Activated T-cell treated with anti-CD3 and anti-CD28 coated beads, Interleukin-2, amount 50 U/mL, for 72 hours (primary cell): Measurements from ENCODE around the gene CMAS. TPM values are rescaled to one million over a fixed set of nuclear protein-coding genes. Genes with fewer than 3 reads are reported as not detected.
"Not testable (repeated sequence)": the region's sequence is repeated elsewhere in the genome, so short reads cannot be mapped to it uniquely, and the experiment has no call there.

Experiments used
- ATAC-seq, 2 donors: fragments of 150-1000 bp; cut with Tn5 transposase; replicated peaks in 1 of 2; 2 replicates each; pipeline ENCODE4 v1.10.0; 2021; ENCODE audit warnings: moderate library complexity in 2 of 2, mild to moderate bottlenecking in 1 of 2
- DNase-seq, 2 donors: peaks; one replicate each; pipeline ENCODE4 v3.0.0; 2021 to 2022; ENCODE audit warnings: mixed read lengths in 1 of 2
- H3K27ac Mint-ChIP-seq: one replicate; pipeline ENCODE4 v1.8.0; 2022; ENCODE audit warnings: mild to moderate bottlenecking, moderate library complexity, mixed read lengths
- H3K27me3 Mint-ChIP-seq: one replicate; pipeline ENCODE4 v1.8.0; 2022; ENCODE audit warnings: low read depth, mixed read lengths
- H3K36me3 Mint-ChIP-seq, 2 donors: one replicate each; pipeline ENCODE4 v1.8.0; 2022; ENCODE audit warnings: mixed read lengths in 2 of 2, mild to moderate bottlenecking in 1 of 2; ENCODE audit not compliant: insufficient read depth in 2 of 2
- H3K4me1 Mint-ChIP-seq: one replicate; pipeline ENCODE4 v1.8.0; 2022; ENCODE audit warnings: low read depth, mixed read lengths
- H3K4me3 Mint-ChIP-seq, 2 donors: one replicate each; pipeline ENCODE4 v1.8.0; 2022; ENCODE audit warnings: mild to moderate bottlenecking in 2 of 2, mixed read lengths in 2 of 2, moderate library complexity in 2 of 2
- H3K9me3 Mint-ChIP-seq, 2 donors: one replicate each; pipeline ENCODE4 v1.8.0; 2022; ENCODE audit warnings: mixed read lengths in 2 of 2
- total RNA-seq, 2 donors: library from RNA; stranded (reverse); gene quantifications; one replicate each; pipeline ENCODE4 v1.2.3, GENCODE V29; 2022

The CMAS gene
- total RNA-seq, 2 donors from 2014 or later = 37.4 to 39.5 TPM

DNA sequence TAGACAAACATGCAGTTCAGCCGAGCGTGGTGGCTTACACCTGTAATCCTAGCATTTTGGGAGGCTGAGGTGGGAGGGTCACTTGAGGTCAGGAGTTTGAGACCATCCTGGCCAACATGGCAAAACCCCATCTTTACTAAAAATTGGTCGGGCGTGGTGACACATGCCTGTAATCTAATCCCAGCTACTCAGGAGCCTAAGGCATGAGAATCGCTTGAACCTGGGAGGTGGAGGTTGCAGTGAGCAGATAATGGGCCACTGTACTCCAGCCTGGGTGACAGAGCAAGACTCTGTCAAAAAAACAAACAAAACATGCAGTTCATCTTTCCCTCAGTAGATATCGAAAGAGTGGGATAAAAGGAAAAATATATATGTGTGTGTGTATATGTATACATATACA, 7.0 kb downstream of the CMAS start:
- H3K36me3 Mint-ChIP-seq, H3K27ac Mint-ChIP-seq, ATAC-seq, H3K4me3 Mint-ChIP-seq, DNase-seq, H3K9me3 Mint-ChIP-seq, H3K27me3 Mint-ChIP-seq: not testable (repeated sequence)
- H3K4me1 Mint-ChIP-seq = peaks cover 25% of the 10 kb centered on the region

GRCh38 chr12:22054155-22054554, 8.1 kb downstream of the CMAS start:
- ATAC-seq (no peak), DNase-seq (no peak)
- H3K36me3 Mint-ChIP-seq = peaks cover 0 to 6% of the 10 kb centered on the region in 2 donors
- H3K4me3 Mint-ChIP-seq = no peak overlapping the region
- H3K9me3 Mint-ChIP-seq = no peaks in the 10 kb centered on the region
- peaks cover 13% of the 10 kb centered on the region for H3K4me1 Mint-ChIP-seq
- H3K27ac Mint-ChIP-seq = no peak overlapping the region
- no peaks in the 10 kb centered on the region for H3K27me3 Mint-ChIP-seq

DNA sequence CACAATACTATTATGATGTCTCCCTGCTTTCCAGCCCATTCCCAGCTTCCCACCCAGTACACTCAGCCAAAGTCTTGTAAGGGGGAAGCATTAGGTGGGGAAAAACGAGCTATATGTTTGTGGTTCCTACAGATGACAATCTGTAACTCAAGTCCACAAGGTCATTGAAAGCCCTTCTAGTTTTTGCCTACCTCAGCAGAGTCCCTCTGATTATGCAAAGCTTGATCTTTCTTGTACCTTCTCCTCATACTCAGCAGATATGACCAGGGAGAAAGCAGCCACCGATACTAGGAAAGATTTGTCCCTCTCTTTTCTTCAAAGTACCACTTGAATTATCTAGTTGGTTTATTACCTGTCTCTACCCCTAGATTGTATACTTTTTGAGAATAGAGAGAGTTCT, 10.6 kb downstream of the CMAS start:
- ATAC-seq = no peak
- H3K36me3 Mint-ChIP-seq = peaks cover 0 to 8% of the 10 kb centered on the region in 2 donors
- H3K9me3 Mint-ChIP-seq = no peaks in the 10 kb centered on the region
- no peak overlapping the region for H3K4me3 Mint-ChIP-seq
- no peaks in the 10 kb centered on the region for H3K4me1 Mint-ChIP-seq
- no peaks in the 10 kb centered on the region for H3K27me3 Mint-ChIP-seq
- H3K27ac Mint-ChIP-seq = no peak overlapping the region
- no peak for DNase-seq

GRCh38 chr12:22059976-22060647, 14.1 kb downstream of the CMAS start:
- Mint-ChIP-seq H3K27ac (no peak overlapping the region), H3K27me3 (no peaks in the 10 kb centered on the region), H3K4me1 (no peaks in the 10 kb centered on the region), H3K36me3 (peaks cover 0 to 14% of the 10 kb centered on the region in 2 donors), H3K9me3 (no peaks in the 10 kb centered on the region), H3K4me3 (no peak overlapping the region)
- ATAC-seq (no peak), DNase-seq (no peak)

- no peak for ATAC-seq
- Mint-ChIP-seq H3K36me3 (peaks cover 2 to 17% of the 10 kb centered on the region in 2 donors), H3K4me1 (no peaks in the 10 kb centered on the region), H3K27ac (no peak overlapping the region), H3K4me3 (no peak overlapping the region), H3K9me3 (peaks cover 0 to 1% of the 10 kb centered on the region in 2 donors), H3K27me3 (no peaks in the 10 kb centered on the region)
- DNase-seq = no peak
These were observed 18.9 kb downstream of the CMAS start for GRCh38 chr12:22064968-22065367.

DNA sequence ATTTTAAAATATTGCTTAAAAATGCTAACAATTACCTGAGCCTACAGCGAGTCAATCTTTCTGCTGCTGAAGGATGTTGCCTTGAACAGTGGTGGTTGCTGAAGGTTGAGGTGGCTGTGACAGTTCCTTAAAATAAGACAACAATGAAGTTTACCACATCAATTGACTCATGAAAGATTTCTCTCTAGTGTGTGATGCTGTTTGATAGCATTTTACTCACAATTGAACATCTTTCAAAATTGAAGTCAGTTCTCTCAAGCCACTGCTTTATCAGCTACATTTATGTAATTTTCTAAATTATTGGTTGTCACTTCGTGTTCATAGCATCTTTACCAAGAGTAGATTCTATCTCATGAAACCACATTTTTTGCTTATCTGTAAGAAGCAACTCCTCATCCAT, 20.3 kb downstream of the CMAS start:
- H3K4me1 Mint-ChIP-seq = no peaks in the 10 kb centered on the region
- ATAC-seq (no peak), DNase-seq (no peak)
- peaks cover 2 to 16% of the 10 kb centered on the region in 2 donors for H3K36me3 Mint-ChIP-seq
- H3K4me3 Mint-ChIP-seq = no peak overlapping the region
- peak overlapping the region; percentile 2 for H3K27ac Mint-ChIP-seq
- H3K27me3 Mint-ChIP-seq = no peaks in the 10 kb centered on the region
- H3K9me3 Mint-ChIP-seq = peaks cover 0 to 1% of the 10 kb centered on the region in 2 donors

DNA sequence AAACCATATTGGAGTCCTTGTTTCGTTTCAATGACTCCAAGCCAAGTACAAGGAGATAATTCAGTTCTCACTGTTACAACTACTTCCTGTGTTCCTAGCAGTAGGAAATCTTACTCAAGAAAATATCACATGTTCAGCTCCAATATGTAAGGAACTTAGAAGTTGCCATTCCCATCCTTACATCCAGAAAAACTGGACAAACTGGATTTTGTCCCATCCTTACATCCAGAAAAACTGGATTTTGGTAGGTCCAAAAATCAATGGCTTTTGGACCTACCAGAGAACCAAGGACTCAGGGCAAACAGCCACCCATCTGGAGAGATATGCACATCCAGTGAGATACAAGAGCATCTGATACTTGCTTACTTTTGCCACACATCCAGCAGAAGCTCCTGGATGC, 23.8 kb downstream of the CMAS start:
- no peaks in the 10 kb centered on the region for H3K4me1 Mint-ChIP-seq
- no peaks in the 10 kb centered on the region for H3K27me3 Mint-ChIP-seq
- no peak for ATAC-seq
- H3K36me3 Mint-ChIP-seq = peaks cover 2 to 11% of the 10 kb centered on the region in 2 donors
- H3K4me3 Mint-ChIP-seq = no peak overlapping the region
- H3K9me3 Mint-ChIP-seq = peaks cover 0 to 1% of the 10 kb centered on the region in 2 donors
- H3K27ac Mint-ChIP-seq = no peak overlapping the region
- no peak for DNase-seq

DNA sequence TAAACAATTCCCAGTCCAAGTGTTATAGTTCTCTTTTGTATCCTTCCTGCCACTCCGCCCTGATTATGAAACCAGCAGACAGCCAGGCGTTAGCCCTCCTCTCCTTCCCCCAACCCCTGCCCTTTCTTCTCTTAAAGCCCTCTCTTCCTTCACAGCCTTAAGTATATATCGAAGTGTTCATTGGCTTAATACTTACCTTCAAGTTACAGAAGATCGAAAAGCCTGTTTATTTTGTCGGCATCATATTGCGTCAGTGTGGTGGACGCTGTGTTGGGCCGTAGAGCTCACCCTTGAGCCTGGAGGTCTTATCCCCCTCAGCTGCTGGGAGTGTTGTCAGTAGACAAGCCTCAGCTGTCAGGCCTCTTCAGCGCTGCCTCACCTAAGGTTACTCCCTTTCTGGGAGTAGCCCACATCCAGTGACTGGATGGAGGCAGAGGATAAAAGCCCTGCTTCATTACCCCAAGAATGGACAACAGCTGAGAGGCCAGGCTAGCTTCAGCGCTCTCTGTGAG, 36.2 kb downstream of the CMAS start:
- Mint-ChIP-seq H3K9me3 (peaks cover 0 to 1% of the 10 kb centered on the region in 2 donors), H3K27me3 (no peaks in the 10 kb centered on the region), H3K36me3 (no peaks in the 10 kb centered on the region), H3K27ac (no peak overlapping the region), H3K4me1 (no peaks in the 10 kb centered on the region), H3K4me3 (no peak overlapping the region)
- DNase-seq (no peak), ATAC-seq (no peak)

GRCh38 chr12:22083167-22083566, 37.1 kb downstream of the CMAS start:
- DNase-seq (no peak), ATAC-seq (no peak)
- H3K27me3 Mint-ChIP-seq = no peaks in the 10 kb centered on the region
- H3K36me3 Mint-ChIP-seq = no peaks in the 10 kb centered on the region
- H3K9me3 Mint-ChIP-seq = peaks cover 0 to 1% of the 10 kb centered on the region in 2 donors
- no peak overlapping the region for H3K27ac Mint-ChIP-seq
- no peak overlapping the region for H3K4me3 Mint-ChIP-seq
- no peaks in the 10 kb centered on the region for H3K4me1 Mint-ChIP-seq

- no peak overlapping the region for H3K27ac Mint-ChIP-seq
- peaks cover 0 to under 1% of the 10 kb centered on the region in 2 donors for H3K9me3 Mint-ChIP-seq
- H3K4me1 Mint-ChIP-seq = no peaks in the 10 kb centered on the region
- no peak overlapping the region for H3K4me3 Mint-ChIP-seq
- no peaks in the 10 kb centered on the region for H3K36me3 Mint-ChIP-seq
- H3K27me3 Mint-ChIP-seq = no peaks in the 10 kb centered on the region
- DNase-seq (no peak), ATAC-seq (no peak)
These were observed 38.8 kb downstream of the CMAS start for GRCh38 chr12:22084852-22085251.

GRCh38 chr12:22088886-22089285, 42.9 kb downstream of the CMAS start:
- H3K27me3 Mint-ChIP-seq = no peaks in the 10 kb centered on the region
- DNase-seq (no peak), ATAC-seq (no peak)
- H3K9me3 Mint-ChIP-seq = peaks cover 2 to 3% of the 10 kb centered on the region in 2 donors
- no peak overlapping the region for H3K4me3 Mint-ChIP-seq
- no peaks in the 10 kb centered on the region for H3K36me3 Mint-ChIP-seq
- H3K27ac Mint-ChIP-seq = no peak overlapping the region
- H3K4me1 Mint-ChIP-seq = no peaks in the 10 kb centered on the region

DNA sequence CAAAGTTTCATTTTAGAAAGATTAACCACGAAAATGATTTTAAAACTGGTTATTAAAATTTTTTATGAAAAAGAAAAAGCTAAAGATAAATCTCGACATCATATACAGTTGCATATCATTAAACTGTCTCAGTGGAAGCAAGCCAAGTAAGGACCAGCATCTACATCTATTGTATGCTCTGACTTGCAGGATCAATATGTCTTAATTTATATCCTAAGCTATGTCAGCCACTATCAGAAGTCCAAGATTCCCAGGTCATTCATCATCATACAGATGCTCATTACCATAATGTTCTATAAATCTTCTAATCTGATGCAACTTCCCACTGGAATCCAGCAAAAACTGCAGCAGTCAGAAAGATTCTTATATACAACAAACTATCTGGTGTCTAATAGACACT, 43.5 kb downstream of the CMAS start:
- no peaks in the 10 kb centered on the region for H3K36me3 Mint-ChIP-seq
- no peak for DNase-seq
- H3K4me1 Mint-ChIP-seq = no peaks in the 10 kb centered on the region
- H3K4me3 Mint-ChIP-seq = no peak overlapping the region
- no peak overlapping the region for H3K27ac Mint-ChIP-seq
- no peaks in the 10 kb centered on the region for H3K27me3 Mint-ChIP-seq
- ATAC-seq = no peak
- H3K9me3 Mint-ChIP-seq = peaks cover 2 to 3% of the 10 kb centered on the region in 2 donors

GRCh38 chr12:22099062-22099461, 53.0 kb downstream of the CMAS start:
- H3K36me3 Mint-ChIP-seq, H3K27ac Mint-ChIP-seq, ATAC-seq, DNase-seq, H3K27me3 Mint-ChIP-seq, H3K4me3 Mint-ChIP-seq, H3K9me3 Mint-ChIP-seq: not testable (repeated sequence)
- peaks cover 15% of the 10 kb centered on the region for H3K4me1 Mint-ChIP-seq
